GM11168 (cell line): ENCODE measurements around the gene NOPCHAP1.
"Not testable (repeated sequence)": the region's sequence is repeated elsewhere in the genome, so short reads cannot be mapped to it uniquely, and the experiment has no call there.

Source experiments
- in situ Hi-C: fragments of 300-500 bp; cut with MboI; formaldehyde crosslinking; loops from one replicate; pipeline ENCODE4 v1.12.0; 2022; ENCODE audit warnings: low sequenced_read_pairs; ENCODE audit not compliant: unreplicated experiment

Gene NOPCHAP1, protein sequence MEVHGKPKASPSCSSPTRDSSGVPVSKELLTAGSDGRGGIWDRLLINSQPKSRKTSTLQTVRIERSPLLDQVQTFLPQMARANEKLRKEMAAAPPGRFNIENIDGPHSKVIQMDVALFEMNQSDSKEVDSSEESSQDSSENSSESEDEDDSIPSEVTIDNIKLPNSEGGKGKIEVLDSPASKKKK

DNA sequence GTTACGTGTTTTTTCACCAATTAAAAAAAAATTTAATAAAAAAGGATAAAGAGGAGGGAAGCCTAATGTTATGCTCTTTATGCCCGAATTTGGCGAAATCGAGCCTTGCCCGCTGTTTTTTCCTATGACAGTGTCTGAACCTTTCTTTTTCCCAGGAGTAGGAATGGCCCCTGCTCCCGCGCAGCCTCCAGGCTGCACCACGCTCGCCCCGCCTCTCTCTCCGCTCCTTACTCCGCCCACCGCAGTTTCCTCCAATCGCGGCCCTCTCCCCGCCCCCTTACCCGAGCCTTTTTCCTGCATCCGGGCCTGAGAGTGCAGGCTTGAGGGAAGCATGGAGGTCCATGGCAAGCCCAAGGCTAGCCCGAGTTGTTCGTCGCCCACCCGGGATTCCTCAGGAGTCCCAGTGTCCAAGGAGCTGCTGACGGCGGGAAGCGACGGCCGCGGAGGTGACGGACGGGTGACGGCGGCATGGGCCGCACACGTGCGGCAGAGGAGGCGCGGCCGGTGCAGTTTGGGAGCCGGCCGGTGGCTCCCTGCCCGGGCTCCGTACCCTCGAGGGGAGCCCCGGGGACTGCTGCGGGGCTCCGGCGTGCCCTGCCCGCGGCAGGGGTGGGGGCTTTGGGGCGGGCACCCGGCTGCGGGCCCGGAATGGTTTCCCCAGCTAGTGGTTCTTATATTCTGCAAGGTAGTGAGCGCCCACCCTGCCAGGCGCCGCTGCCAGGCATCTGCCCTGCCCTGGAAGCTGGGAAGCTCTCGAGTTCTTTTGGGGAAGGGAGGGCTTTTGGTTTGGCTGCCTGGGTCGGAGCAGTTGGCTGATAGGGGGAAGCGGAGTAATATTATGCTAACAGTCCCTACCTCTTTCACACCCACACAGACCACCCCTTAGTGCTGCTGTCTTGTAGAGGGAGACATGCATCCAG, at the start of gene NOPCHAP1:
TSS of gene NOPCHAP1 (plus strand) at position 295 of the 920 bp plus-strand sequence. CDS start at position 332, 37 bp downstream.
- in situ Hi-C loops: no loop called here

DNA sequence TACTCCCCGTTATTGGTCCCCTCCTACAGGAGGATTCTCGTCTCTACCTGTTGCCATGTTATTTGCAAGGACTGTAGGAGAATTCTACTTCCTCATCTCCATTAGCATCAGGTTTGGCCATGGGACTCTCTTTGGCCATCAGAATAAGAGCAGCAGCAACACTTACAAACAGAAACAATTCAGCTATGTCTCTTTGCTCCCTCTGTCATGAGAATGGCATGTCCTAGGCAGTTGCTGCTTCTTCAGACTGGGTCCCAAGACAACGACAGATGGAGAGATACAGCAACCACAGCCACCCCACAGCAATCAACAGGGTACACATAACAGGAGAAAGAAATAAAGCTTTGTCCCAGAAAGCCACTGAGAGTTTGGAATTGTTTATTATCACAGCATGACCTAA, 47.7 kb upstream of the NOPCHAP1 start:
- in situ Hi-C loops: no loop called here

DNA sequence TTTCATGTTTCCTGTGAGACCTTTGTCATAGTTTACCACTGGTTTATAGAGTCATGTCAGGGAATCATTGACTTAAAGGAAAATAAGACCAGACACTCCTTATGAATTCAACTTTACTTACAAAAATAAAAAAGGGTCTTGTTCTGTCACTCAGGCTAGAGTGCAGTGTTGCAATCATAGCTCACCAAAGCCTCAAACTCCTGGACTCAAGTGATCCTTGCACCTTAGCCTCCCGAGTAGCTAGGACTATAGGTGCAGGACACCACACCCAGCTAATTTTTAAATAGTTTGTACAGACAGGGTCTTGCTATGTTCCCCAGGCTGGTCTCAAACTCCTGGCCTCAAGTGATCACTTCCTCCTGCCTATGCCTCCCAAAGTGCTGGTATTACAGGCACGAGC, 47.0 kb upstream of the NOPCHAP1 start:
- in situ Hi-C loops: no loop called here

DNA sequence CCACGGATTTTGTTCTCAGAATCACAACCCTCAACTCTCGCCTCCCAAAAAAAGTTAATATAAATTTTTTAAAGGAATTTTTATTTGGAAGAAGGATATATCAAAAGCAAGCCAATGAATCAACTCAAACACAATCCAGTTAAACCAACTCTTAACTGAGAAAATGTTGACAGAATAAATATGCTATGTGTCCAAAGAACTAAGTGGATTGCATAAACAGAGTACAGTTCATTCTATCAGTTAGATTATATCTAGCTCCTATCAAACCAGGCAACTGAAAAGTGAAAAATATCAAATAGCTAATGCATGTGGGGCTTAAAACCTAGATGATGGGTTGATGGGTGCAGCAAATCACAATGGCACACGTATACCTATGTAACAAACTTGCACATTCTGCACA, 44.7 kb upstream of the NOPCHAP1 start:
- in situ Hi-C loops: no loop called here

- in situ Hi-C loops: no loop called here
Observed at GRCh38 chr12:104942075-104942474, 44.0 kb upstream of the NOPCHAP1 start.

GRCh38 chr12:104943401-104943800, 42.7 kb upstream of the NOPCHAP1 start:
- in situ Hi-C loops: not testable (repeated sequence)

DNA sequence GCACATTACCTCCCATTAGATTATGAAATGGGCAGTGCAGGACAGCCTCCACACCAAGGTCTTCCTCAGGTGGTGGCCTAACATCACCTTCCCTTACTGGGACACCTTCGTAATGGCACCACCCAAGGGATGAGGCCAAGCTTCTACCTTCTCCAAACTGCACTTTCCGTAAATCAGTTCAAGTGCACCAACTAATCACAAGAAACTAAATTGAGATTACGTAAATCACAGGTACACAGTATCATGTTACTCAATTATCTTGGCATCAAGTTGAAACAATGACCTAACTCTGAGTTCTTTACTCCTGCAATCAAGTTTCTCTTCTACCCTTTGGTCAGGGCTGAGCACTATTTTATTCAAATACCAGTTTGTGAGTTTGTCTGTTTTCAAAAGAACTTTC, 41.9 kb upstream of the NOPCHAP1 start:
- in situ Hi-C loops: no loop called here

DNA sequence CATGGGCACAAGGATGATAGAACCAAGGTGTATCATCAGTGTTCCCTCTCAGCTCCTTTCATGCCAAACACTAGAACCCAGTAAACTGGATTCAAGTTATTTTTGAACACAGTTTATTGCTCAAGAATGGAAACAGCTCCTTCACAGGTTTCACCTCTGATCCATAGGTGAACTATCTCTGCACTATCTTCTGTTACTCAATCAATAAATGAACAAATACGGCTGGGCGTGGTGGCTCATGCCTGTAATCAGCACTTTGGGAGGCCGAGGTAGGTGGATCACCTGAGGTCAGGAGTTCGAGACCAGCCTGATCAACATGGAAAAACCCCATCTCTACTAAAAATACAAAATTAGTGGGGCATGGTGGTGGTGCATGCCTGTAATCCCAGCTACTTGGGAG, 37.4 kb upstream of the NOPCHAP1 start:
- in situ Hi-C loops: not testable (repeated sequence)

- in situ Hi-C loops: no loop called here
Observed at GRCh38 chr12:104951759-104952509, 34.2 kb upstream of the NOPCHAP1 start.

DNA sequence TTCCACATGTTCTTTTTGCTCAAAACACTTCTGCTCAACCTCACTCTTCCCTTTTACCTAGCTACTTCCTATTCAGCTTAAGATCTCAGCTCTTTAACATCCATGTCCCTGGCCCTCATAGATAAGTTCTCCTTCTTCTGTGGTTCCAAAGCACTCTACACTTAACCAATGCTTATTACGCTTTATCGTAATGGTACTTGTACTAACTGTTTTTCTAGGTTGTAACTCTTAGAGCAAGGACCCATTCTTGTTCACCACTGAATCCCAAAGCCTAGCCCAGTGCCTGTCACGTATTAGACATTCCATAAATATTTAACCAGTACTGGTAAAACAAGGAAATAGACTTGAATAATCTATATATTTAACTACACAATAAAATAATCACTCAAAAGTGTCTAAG, 33.3 kb upstream of the NOPCHAP1 start:
- in situ Hi-C loops: no loop called here

DNA sequence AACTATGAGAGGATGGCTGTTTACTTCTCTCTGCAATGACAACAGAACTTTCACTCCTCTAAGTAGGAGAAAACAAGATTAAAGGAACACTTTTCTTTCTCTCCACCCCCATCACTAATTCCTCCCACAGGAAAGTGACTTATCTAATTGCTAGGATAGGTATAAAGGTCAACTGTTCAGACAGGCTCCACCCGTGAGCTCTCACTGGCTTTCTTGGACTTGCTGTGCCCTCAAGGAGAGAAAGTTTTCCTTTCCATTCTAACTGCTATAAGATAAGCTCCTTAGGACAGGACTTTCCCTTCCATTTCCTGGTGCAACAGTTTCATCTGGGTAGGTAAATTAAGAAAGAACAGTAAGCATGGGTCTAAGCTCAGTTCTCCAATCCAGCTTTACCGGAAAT, 32.8 kb upstream of the NOPCHAP1 start:
- in situ Hi-C loops: no loop called here

GRCh38 chr12:104955703-104956102, 30.4 kb upstream of the NOPCHAP1 start:
- in situ Hi-C loops: no loop called here

DNA sequence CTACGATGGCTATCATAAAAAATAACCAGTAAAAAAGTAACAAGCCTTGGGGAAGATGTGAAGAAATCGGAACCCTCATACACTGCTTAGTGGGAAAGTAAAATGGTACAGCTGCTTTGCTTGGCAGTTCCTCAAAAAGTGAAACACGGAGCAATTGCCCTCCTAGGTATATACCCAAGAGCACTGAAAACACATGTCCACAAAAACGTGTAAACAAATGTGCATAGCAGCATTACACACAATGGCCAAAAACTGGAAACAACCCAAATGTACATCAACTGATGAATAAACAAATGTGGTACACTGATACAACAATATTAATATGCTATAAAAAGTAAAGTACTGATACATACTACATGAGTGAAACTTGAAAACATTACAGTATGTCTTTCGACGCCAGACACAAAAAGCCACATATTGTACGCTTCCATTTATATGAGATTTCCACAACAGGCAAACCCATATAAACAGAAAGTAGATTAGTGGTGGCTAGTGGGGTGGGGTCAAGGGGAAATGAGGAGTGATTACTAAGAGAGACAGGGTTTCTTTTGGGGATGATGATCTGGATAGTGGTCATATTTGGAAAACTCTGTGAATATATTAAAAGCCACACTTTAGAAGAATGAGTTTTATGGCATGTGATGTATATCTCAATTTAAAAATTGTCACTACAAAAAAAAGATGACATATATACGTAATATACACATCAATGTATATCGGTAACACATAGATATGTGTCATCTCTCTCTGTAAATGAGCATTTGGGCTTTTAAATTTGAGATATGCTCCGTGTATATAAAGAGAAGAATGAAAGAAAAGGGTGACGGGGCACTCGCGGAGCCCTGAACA, 29.0 kb upstream of the NOPCHAP1 start:
- in situ Hi-C loops: no loop called here

DNA sequence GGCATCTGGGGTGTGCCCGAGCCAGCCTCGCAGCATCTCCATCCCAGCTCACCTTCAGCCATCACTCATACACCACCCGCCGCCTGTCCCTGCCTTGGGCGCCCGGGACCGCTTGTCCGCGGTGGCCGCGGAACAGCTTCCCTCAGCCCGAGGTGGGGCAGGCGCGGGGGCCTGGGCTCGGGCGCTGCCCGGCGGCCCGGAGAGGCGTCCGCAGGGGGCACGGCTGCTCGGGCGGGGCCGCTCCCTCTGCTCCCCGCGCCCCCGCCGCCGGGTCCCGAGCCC, 28.5 kb upstream of the NOPCHAP1 start:
- in situ Hi-C loops: no loop called here

GRCh38 chr12:104958001-104958804, 27.9 kb upstream of the NOPCHAP1 start, which contains the start of gene SLC41A2:
Gene SLC41A2 (minus strand): TSS chr12:104958290. CDS start chr12:104928527, 29,763 bp downstream.
- in situ Hi-C loops: no loop called here

DNA sequence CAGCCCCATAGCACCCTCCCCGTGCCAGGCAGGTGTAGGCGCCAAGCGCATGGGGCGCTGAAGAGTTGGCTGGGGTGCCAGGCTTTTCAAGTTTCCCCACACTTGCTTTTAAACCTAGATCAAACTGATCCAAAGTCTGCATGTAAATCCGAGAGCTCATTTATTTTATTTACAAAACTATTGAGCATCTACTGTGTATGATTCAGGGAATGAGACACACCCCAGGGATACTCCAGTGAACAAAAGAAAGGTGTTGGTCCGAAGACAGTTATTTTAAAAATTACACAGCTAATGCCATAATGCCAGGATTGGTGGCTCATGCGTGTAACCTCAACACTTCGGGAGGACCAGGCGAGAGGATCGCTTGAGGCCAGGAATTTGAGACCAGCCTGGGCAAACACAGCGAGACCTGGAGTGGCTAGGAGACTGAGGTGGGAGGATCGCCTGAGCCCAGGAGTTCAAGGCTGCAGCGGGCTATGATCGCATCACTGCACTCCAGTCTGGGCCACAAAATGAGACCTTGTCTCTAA, 27.2 kb upstream of the NOPCHAP1 start:
- in situ Hi-C loops: no loop called here

GRCh38 chr12:104959335-104959841, 26.7 kb upstream of the NOPCHAP1 start:
- in situ Hi-C loops: no loop called here

DNA sequence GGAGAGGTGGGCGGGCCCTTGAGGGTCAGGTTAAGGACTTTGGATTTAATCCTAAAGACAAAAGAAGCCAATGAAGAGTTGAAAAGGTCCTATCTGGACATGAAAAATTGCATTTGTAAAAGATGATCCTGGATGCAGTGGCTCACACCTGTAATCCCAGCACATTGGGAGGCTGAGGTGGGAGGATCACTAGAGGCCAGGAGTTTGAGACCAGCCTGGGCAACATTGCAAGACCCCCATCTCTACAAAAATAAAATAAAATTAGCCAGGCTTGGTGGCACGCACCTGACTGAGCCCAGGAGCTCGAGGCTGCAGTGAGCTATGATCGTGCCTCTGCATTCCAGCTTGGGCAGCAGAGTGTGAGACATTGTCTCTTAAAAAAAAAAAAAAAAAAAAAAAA, 25.7 kb upstream of the NOPCHAP1 start:
- in situ Hi-C loops: no loop called here

GRCh38 chr12:104963757-104964156, 22.4 kb upstream of the NOPCHAP1 start:
- in situ Hi-C loops: no loop called here
